HG02884 (cell line): ENCODE measurements around the gene SURF2.
"Not testable (repeated sequence)": the region's sequence is repeated elsewhere in the genome, so short reads cannot be mapped to it uniquely, and the experiment has no call there.

ENCODE experiments used
- ATAC-seq: cut with Tn5 transposase; IDR thresholded peaks from one replicate; pipeline ENCODE4 v1.9.1; 2021; ENCODE audit warnings: mild to moderate bottlenecking, moderate library complexity; ENCODE audit not compliant: unreplicated experiment

Gene SURF2

GRCh38 chr9:133356391-133357091 lies at the start of gene SURF2, which contains the start of gene SURF1:
SURF2 (plus strand) TSS chr9:133356550; CDS start chr9:133356593, 43 bp downstream.
SURF1 (minus strand) TSS chr9:133356487; CDS start chr9:133356453, 34 bp downstream.
- no peak for ATAC-seq

- ATAC-seq: no peak
Measured at GRCh38 chr9:133307301-133307700, 49.0 kb upstream of the SURF2 start.

- no peak for ATAC-seq
Measured at GRCh38 chr9:133309608-133310007, 46.7 kb upstream of the SURF2 start.

GRCh38 chr9:133315997-133316396 lies 40.4 kb upstream of the SURF2 start:
- no peak for ATAC-seq

GRCh38 chr9:133317551-133317950 lies 38.8 kb upstream of the SURF2 start:
- ATAC-seq: not testable (repeated sequence)

- no peak for ATAC-seq
Measured at GRCh38 chr9:133320421-133320881, 35.9 kb upstream of the SURF2 start.

GRCh38 chr9:133321411-133321935 lies 34.9 kb upstream of the SURF2 start:
- ATAC-seq: no peak

GRCh38 chr9:133322701-133323100 lies 33.6 kb upstream of the SURF2 start:
- ATAC-seq: no peak

GRCh38 chr9:133323211-133323610 lies 33.1 kb upstream of the SURF2 start:
- ATAC-seq: no peak

- no peak for ATAC-seq
Measured at GRCh38 chr9:133323991-133324703, 32.2 kb upstream of the SURF2 start.

GRCh38 chr9:133327021-133327420 lies 29.3 kb upstream of the SURF2 start:
- not testable (repeated sequence) for ATAC-seq

GRCh38 chr9:133327834-133328484 lies 28.4 kb upstream of the SURF2 start:
- no peak for ATAC-seq

- not testable (repeated sequence) for ATAC-seq
Measured at GRCh38 chr9:133329306-133330156, 26.8 kb upstream of the SURF2 start.

- ATAC-seq: no peak
Measured at GRCh38 chr9:133331221-133331620, 25.1 kb upstream of the SURF2 start.

GRCh38 chr9:133331641-133332380 lies 24.5 kb upstream of the SURF2 start:
- no peak for ATAC-seq

GRCh38 chr9:133332381-133332730 lies 24.0 kb upstream of the SURF2 start:
- no peak for ATAC-seq

- no peak for ATAC-seq
Measured at GRCh38 chr9:133333011-133333410, 23.3 kb upstream of the SURF2 start.

- no peak for ATAC-seq
Measured at GRCh38 chr9:133333566-133333965, 22.8 kb upstream of the SURF2 start.

GRCh38 chr9:133334161-133334560 lies 22.2 kb upstream of the SURF2 start:
- no peak for ATAC-seq

GRCh38 chr9:133334888-133335287 lies 21.5 kb upstream of the SURF2 start:
- ATAC-seq: not testable (repeated sequence)
